Measurements from ENCODE around the gene CFAP77. TPM values are rescaled to one million over a fixed set of nuclear protein-coding genes. Genes with fewer than 3 reads are reported as not detected.
"Not testable (repeated sequence)": the region's sequence is repeated elsewhere in the genome, so short reads cannot be mapped to it uniquely, and the experiment has no call there.

Gene CFAP77
- total and polyA plus RNA-seq, 9 donors = 0.11 to 13.8 (median 0.47) TPM; not detected in 4

GRCh38 chr9:132560616-132561202 is 150.7 kb downstream of the CFAP77 start:
- Histone ChIP-seq H3K27ac (no peak overlapping the region), H3K36me3 (no peaks in the 10 kb centered on the region), H3K27me3 (no peaks in the 10 kb centered on the region), H3K9me3 (no peaks in the 10 kb centered on the region), H3K4me3 (no peak overlapping the region), H3K4me1 (ENCODE audit: insufficient read depth) (no peaks in the 10 kb centered on the region)
- 16 to 21% (median 16%) methylated on average over 14 of the region's 14 CpGs for WGBS, 3 donors
- intact Hi-C loops (cut with DNase I) = no loop called here
- TF ChIP-seq CTCF (IDR thresholded peaks at IDR 0.05) = no peak
- TF ChIP-seq POLR2A (IDR thresholded peaks at IDR 0.05) = no peak
- TF ChIP-seq EP300 (IDR thresholded peaks at IDR 0.05) = no peak
- no peak for DNase-seq

- DNase-seq = no peak
- TF ChIP-seq POLR2A (IDR thresholded peaks at IDR 0.05) (no peak), CTCF (IDR thresholded peaks at IDR 0.05) (no peak), EP300 (IDR thresholded peaks at IDR 0.05) (no peak)
- H3K27me3 ChIP-seq = no peaks in the 10 kb centered on the region
- no peaks in the 10 kb centered on the region for H3K4me1 ChIP-seq (ENCODE audit: insufficient read depth)
- 16 to 25% (median 22%) methylated on average over 4 of the region's 4 CpGs for WGBS, 3 donors
- intact Hi-C loops (cut with DNase I) = no loop called here
- H3K9me3 ChIP-seq = no peaks in the 10 kb centered on the region
- no peak overlapping the region for H3K27ac ChIP-seq
- H3K36me3 ChIP-seq = no peaks in the 10 kb centered on the region
- no peak overlapping the region for H3K4me3 ChIP-seq
Measured at GRCh38 chr9:132562306-132562573, 152.2 kb downstream of the CFAP77 start.

- no peaks in the 10 kb centered on the region for H3K4me1 ChIP-seq (ENCODE audit: insufficient read depth)
- H3K27ac ChIP-seq = no peak overlapping the region
- intact Hi-C loops (cut with DNase I) = no loop called here
- no peak for DNase-seq
- WGBS, 3 donors = 75 to 81% (median 77%) methylated on average over 6 of the region's 6 CpGs
- H3K4me3 ChIP-seq = no peak overlapping the region
- no peaks in the 10 kb centered on the region for H3K36me3 ChIP-seq
- H3K9me3 ChIP-seq = no peaks in the 10 kb centered on the region
- TF ChIP-seq EP300 (IDR thresholded peaks at IDR 0.05) (no peak), CTCF (IDR thresholded peaks at IDR 0.05) (no peak), POLR2A (IDR thresholded peaks at IDR 0.05) (no peak)
- H3K27me3 ChIP-seq = no peaks in the 10 kb centered on the region
Measured at GRCh38 chr9:132564526-132564925, 154.5 kb downstream of the CFAP77 start.

GRCh38 chr9:132568787-132569186 is 158.8 kb downstream of the CFAP77 start:
- H3K4me1 ChIP-seq (ENCODE audit: insufficient read depth); DNase-seq; intact Hi-C loops (cut with DNase I); H3K4me3 ChIP-seq; H3K27me3 ChIP-seq; H3K9me3 ChIP-seq; H3K36me3 ChIP-seq; H3K27ac ChIP-seq: not testable (repeated sequence)
- WGBS, 3 donors = 76 to 91% (median 89%) methylated on average over 2 of the region's 2 CpGs

DNA sequence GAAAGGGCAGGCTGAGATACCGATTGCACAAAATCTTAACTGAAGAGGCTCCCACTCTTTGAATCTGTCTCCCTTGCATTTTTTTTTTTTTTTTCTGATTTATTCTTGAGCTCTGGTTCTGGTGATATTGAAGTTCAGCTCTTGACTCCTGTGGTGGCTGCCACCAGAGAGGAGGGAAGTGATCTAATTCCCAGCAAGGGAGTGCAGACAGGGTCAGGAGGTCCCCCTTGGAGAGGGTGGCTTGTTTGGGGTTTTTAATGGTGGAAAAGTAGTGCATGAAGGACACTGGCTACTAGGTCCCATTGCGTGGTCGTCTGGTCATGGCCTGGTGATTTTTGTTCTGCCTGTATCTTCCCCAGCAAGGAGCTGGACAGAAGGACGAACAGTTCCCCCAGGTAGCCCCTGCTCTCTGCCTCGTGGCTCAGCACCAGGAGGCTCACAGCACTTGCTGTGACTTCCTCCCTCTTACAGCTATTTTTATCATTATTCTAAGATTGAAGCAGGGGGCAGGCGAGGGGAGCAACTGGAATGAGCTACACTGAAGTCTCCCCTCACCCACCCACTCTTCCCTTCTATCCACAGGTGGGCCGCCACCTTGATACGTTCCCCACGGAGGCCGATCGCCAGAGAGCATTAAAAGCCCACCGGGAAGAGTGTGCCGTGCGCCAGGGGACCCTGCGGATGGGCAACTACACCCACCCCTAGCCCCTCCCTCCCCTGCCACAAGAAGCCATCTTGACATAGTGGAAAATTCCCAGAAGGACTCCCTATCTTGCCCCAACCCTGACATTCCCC is 162.0 kb downstream of the CFAP77 start:
- intact Hi-C loops (cut with DNase I) = loop anchor here in 2 of 4 donors (10.0 kb wide), 1 partner anchor 67 kb away; no protein-coding TSS in a partner anchor
- TF ChIP-seq POLR2A (IDR thresholded peaks at IDR 0.05) (no peak), CTCF (IDR thresholded peaks at IDR 0.05) (no peak), EP300 (IDR thresholded peaks at IDR 0.05) (no peak)
- Histone ChIP-seq H3K27me3 (no peaks in the 10 kb centered on the region), H3K4me1 (ENCODE audit: insufficient read depth) (no peaks in the 10 kb centered on the region), H3K27ac (no peak overlapping the region), H3K4me3 (no peak overlapping the region), H3K36me3 (no peaks in the 10 kb centered on the region), H3K9me3 (no peaks in the 10 kb centered on the region)
- DNase-seq = no peak
- 73 to 75% (median 73%) methylated on average over 15 of the region's 15 CpGs for WGBS, 3 donors
